H1 (cell line): ENCODE measurements around the gene STK26. TPM values are rescaled to one million over a fixed set of nuclear protein-coding genes. Genes with fewer than 3 reads are reported as not detected.

ENCODE experiments used
- HDAC2 ChIP-seq, 2 experiments: fragments of 300-600 bp in 1 of 2; sonication (generic) in 1 of 2; IDR thresholded peaks; 2 replicates each; pipeline ENCODE4 v1.6.1; 2011 to 2012; ENCODE audit warnings: low read depth in 2 of 2, low read length in 2 of 2, mild to moderate bottlenecking in 2 of 2, moderate library complexity in 2 of 2, borderline replicate concordance in 1 of 2, inconsistent platforms in 1 of 2
- POU5F1 ChIP-seq: IDR thresholded peaks from 2 replicates; pipeline ENCODE4 v1.6.1; 2011; ENCODE audit warnings: low read depth, mild to moderate bottlenecking, low read length, moderate library complexity
- SP1 ChIP-seq: IDR thresholded peaks from 2 replicates; pipeline ENCODE4 v1.6.1; 2011; ENCODE audit warnings: low read depth, low read length
- SP4 ChIP-seq: IDR thresholded peaks from 2 replicates; pipeline ENCODE4 v1.6.1; 2012; ENCODE audit warnings: low read length, inconsistent platforms
- USF2 ChIP-seq: IDR thresholded peaks from 2 replicates; pipeline ENCODE4 v1.6.1; 2011; ENCODE audit warnings: low read length, improper control_type of control experiment
- polyA plus RNA-seq, 7 experiments: library from polyadenylated mRNA; depleted of rRNA in 3 of 7; stranded (reverse) in 5 of 7; unstranded in 2 of 7; fragments of >200 nt in 5 of 7; fragments of 200-250 nt in 2 of 7; gene quantifications; 1 replicate in 5 of 7; 2 replicates in 1 of 7; 4 replicates in 1 of 7; pipeline versions ENCODE4 v1.2.1 to v1.2.3, GENCODE V29; 2011 to 2013; ENCODE audit warnings: missing spikeins in 2 of 7, mixed read lengths in 2 of 7
- total RNA-seq: library from RNA; stranded (reverse); fragmentation: NEBNext Ultra II Directional; extraction: Animal tissue kit (Norgen Biotek cat#: 25700); gene quantifications from 2 replicates; pipeline ENCODE4 v1.2.1, GENCODE V29; 2021

The STK26 gene
- total and polyA plus RNA-seq, 2 of the 8 experiments (the other 6 are each of a cell fraction or from before 2014, with no cell fraction given), result 24.2 to 98.2 TPM

GRCh38 chrX:132058050-132058449 is 34.9 kb downstream of the STK26 start (continued):
- no peak for TF ChIP-seq POU5F1
- no peak for TF ChIP-seq SP4
- TF ChIP-seq USF2, result no peak
- no peak for TF ChIP-seq SP1
- no peak for TF ChIP-seq HDAC2 (IDR thresholded peaks at IDR 0.05; ENCODE audit: borderline replicate concordance in 1 of 2, low read depth in 2 of 2, low read length in 2 of 2)
- TF ChIP-seq, all 59 proteins: peak for 0
